ENCODE measurements around the gene MADD.

MADD gene

DNA sequence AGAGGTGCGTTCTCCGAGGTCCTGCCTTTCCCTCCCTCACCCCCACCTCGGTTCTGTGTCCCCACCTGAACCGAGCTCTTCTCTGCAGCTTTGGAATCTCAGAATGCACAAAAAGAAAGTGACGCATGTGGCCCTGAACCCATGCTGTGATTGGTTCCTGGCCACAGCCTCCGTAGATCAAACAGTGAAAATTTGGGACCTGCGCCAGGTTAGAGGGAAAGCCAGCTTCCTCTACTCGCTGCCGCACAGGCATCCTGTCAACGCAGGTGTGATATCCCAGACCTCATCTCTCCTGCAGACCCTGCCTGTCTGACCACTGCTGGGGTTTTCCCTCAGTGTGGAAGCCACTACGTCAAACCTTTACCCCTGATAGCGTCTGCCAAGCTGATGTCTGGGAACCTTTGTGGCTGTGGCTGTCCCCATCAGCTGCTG lies 35.2 kb upstream of the MADD start:
- TF ChIP-seq, protein P1, sequence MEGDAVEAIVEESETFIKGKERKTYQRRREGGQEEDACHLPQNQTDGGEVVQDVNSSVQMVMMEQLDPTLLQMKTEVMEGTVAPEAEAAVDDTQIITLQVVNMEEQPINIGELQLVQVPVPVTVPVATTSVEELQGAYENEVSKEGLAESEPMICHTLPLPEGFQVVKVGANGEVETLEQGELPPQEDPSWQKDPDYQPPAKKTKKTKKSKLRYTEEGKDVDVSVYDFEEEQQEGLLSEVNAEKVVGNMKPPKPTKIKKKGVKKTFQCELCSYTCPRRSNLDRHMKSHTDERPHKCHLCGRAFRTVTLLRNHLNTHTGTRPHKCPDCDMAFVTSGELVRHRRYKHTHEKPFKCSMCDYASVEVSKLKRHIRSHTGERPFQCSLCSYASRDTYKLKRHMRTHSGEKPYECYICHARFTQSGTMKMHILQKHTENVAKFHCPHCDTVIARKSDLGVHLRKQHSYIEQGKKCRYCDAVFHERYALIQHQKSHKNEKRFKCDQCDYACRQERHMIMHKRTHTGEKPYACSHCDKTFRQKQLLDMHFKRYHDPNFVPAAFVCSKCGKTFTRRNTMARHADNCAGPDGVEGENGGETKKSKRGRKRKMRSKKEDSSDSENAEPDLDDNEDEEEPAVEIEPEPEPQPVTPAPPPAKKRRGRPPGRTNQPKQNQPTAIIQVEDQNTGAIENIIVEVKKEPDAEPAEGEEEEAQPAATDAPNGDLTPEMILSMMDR (IDR thresholded peaks at IDR 0.05; ENCODE audit: low read depth, low read length) = no peak
- H3K4me3 ChIP-seq (ENCODE audit: low read depth, low read length) = peak overlapping the region; percentile 27

DNA sequence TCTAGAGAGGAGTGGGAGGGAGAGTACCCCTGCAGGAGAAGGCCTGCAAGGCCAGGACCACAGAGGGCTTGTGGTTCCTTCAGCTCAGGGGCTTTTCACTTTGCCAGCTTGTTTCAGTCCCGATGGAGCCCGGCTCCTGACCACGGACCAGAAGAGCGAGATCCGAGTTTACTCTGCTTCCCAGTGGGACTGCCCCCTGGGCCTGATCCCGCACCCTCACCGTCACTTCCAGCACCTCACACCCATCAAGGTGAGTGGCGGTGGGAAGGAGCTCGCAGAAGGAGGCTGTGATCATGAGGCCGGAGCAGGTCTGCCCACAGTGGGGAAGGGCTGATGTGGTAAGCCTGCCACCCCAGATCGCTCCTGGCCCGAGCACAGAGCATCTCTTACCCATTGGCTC lies 34.8 kb upstream of the MADD start:
- H3K4me3 ChIP-seq (ENCODE audit: low read depth, low read length) = no peak overlapping the region
- TF ChIP-seq, protein P1 (IDR thresholded peaks at IDR 0.05; ENCODE audit: low read depth, low read length) = no peak

DNA sequence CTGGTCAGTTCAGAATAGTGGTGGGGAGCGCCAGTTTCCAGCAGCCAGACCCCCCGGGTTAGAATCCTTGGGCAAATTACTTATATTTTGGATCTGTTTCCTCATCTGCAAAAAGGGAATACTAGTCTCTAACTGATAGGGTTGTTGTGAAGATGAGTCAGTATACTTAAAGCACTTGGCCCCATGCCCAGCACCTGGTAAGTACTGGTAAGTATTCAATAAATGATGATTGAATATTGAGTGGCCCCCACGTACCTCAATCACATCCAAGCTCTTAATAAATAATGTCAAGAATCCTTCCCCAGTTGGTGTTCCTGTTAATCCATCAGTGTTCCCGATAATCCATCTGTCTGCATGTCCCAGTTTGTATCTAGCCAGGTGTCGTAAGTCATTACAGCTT lies 33.5 kb upstream of the MADD start:
- H3K4me3 ChIP-seq (ENCODE audit: low read depth, low read length) = no peak overlapping the region
- TF ChIP-seq, protein P1 (IDR thresholded peaks at IDR 0.05; ENCODE audit: low read depth, low read length) = no peak

DNA sequence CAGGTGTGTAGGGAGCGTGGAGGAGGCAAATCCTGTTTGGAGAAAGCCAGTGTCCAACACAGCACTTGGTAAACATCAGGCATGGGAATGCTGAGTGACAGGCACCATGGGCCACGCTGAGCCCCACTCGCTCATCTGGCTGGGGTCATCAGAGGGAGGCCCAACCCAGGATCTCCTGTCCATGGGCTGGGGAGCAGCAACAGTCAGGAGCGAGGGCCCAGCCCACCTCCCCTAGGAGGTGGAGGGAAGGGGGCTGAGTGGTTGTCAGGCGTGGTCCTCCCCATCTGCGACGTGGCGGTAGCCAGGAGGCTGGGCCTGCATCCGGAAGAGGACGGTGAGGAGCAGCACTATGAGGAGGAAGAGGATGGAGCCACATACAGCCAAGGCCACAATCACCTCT lies 30.1 kb upstream of the MADD start:
- TF ChIP-seq, protein P1 (IDR thresholded peaks at IDR 0.05; ENCODE audit: low read depth, low read length) = no peak
- H3K4me3 ChIP-seq (ENCODE audit: low read depth, low read length) = no peak overlapping the region

DNA sequence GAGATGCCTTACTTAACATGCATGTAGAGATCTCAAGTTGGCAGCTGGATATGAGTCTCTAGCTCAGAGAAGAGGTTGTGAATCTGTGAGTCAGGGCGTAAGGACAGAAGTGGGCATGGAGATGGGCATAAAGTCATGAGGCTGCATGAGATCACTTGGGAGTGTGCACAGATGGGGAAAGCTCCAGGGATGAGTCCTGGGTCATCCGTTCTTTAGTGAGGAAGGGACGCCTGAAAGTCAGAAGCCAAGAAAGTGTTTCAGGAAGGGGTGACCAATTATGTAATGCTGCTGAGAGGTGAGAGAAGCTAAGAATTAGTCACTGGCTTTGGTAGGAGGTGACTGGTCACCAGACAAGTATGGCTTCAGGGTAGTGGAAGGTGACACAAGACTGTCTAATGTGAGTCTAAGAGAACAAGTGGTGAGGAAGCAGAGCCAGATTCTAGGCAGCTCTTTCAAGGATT lies 28.1 kb upstream of the MADD start:
- H3K4me3 ChIP-seq (ENCODE audit: low read depth, low read length) = no peak overlapping the region
- TF ChIP-seq, protein P1 (IDR thresholded peaks at IDR 0.05; ENCODE audit: low read depth, low read length) = no peak

DNA sequence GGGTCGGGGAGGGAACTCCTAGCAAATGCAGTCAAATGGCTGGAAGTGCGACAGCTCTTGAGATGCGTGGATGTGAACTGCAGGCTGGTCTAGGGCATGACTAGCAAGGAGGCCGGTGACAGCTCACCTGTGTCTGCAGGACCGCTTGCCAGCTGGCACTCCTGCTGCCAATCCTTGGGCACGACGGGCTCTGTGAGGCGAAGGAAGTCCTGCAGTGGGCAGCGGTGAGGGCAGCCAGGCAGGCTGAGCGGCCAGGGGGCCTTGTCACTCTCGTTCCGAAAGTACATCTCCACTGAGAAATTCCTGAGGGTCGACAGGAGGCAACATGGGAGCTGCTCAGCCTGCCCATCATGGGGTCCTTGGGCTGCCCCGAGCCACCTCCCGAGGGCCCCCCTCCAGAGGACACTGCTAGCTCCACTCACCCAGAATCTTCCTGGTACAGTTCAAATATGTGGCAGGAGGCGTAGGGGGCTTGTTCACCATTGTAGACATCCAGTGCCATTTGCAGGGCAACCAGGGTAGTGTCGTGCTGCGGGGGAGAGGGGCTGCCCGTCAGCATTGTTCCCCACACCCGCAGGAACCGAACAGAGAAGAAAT lies 27.2 kb upstream of the MADD start:
- H3K4me3 ChIP-seq (ENCODE audit: low read depth, low read length) = no peak overlapping the region
- TF ChIP-seq, protein P1 (IDR thresholded peaks at IDR 0.05; ENCODE audit: low read depth, low read length) = no peak

DNA sequence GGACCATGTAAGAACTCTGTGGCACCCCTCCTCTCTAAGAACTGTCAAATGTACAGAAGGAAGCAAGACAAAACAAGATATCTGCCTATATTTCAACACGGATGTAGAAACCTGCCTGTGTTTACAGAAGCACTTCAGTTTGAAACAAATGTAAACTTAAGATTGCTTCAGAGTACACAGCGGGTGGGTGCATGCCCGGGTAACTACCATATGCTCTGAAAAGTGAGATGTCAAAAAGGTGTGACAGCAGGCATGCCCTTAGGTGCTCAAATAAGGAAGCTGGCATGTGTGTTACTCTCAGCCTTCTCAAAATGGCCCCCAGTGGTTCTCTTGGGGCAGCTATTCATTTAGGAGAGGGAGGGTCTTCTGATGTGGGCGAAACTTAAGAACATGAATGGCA lies 26.5 kb upstream of the MADD start:
- H3K4me3 ChIP-seq (ENCODE audit: low read depth, low read length) = no peak overlapping the region
- TF ChIP-seq, protein P1 (IDR thresholded peaks at IDR 0.05; ENCODE audit: low read depth, low read length) = no peak

Measured in WI38 (cell line).